Ascending aorta (tissue), 2 donors: Measurements from ENCODE around the gene NRXN3. TPM values are rescaled to one million over a fixed set of nuclear protein-coding genes. Genes with fewer than 3 reads are reported as not detected.

Experiments used
- DNase-seq, 2 donors: peaks; one replicate each; pipeline ENCODE4 v3.0.0-alpha.2; 2019; ENCODE audit warnings: low spot score in 2 of 2
- H3K27ac ChIP-seq, 2 donors: fragments of 200-600 bp; sonication (generic); one replicate each; pipeline ENCODE4 v1.5.1; 2016 to 2017; ENCODE audit warnings: mild to moderate bottlenecking in 1 of 2
- H3K27me3 ChIP-seq: fragments of 200-600 bp; sonication (generic); one replicate; pipeline ENCODE4 v1.5.1; 2017
- H3K36me3 ChIP-seq, 2 donors: fragments of 200-600 bp; sonication (generic); one replicate each; pipeline ENCODE4 v1.5.1; 2016
- H3K4me1 ChIP-seq, 2 donors: fragments of 200-600 bp; sonication (generic); one replicate each; pipeline ENCODE4 v1.5.1; 2016 to 2017; ENCODE audit warnings: mild to moderate bottlenecking in 1 of 2
- H3K4me3 ChIP-seq, 2 donors: fragments of 200-600 bp; sonication (generic); one replicate each; pipeline ENCODE4 v1.5.1; 2016 to 2017; ENCODE audit warnings: mild to moderate bottlenecking in 1 of 2
- H3K9me3 ChIP-seq, 2 donors: fragments of 200-600 bp; sonication (generic); one replicate each; pipeline ENCODE4 v1.5.1; 2016
- CTCF ChIP-seq, 3 experiments: fragments of 200-600 bp in 2 of 3; fragments of 450-650 bp in 1 of 3; sonication (generic) in 2 of 3; IDR thresholded peaks; one replicate each; pipeline ENCODE4 v1.5.1; 2016 to 2019; ENCODE audit warnings: antibody characterized with exemption in 3 of 3, mild to moderate bottlenecking in 1 of 3, moderate library complexity in 1 of 3
- intact Hi-C: fragments of 100-400 bp; cut with DNase I; formaldehyde crosslinking; loops from one replicate; pipeline ENCODE4 v1.15.1; 2023
- total RNA-seq: library from RNA; depleted of rRNA; stranded (reverse); fragments of >200 nt; gene quantifications from one replicate; pipeline ENCODE4 v1.1.0, GENCODE V29; 2016

Gene NRXN3
- total RNA-seq, 1 donor from 2014 or later = 21.0 TPM

GRCh38 chr14:78143489-78144145 is 26.6 kb upstream of the NRXN3 start:
- intact Hi-C loops = no loop called here
- TF ChIP-seq CTCF (IDR thresholded peaks at IDR 0.05) = no peak
- no peaks in the 10 kb centered on the region for H3K36me3 ChIP-seq
- DNase-seq = no peak
- no peak overlapping the region for H3K4me3 ChIP-seq
- H3K9me3 ChIP-seq = no peaks in the 10 kb centered on the region
- no peaks in the 10 kb centered on the region for H3K27me3 ChIP-seq
- no peak overlapping the region for H3K27ac ChIP-seq
- H3K4me1 ChIP-seq = no peaks in the 10 kb centered on the region

- Histone ChIP-seq H3K9me3 (no peaks in the 10 kb centered on the region), H3K36me3 (no peaks in the 10 kb centered on the region), H3K4me1 (no peaks in the 10 kb centered on the region), H3K4me3 (no peak overlapping the region), H3K27ac (no peak overlapping the region), H3K27me3 (no peaks in the 10 kb centered on the region)
- intact Hi-C loops = no loop called here
- no peak for DNase-seq
- no peak for TF ChIP-seq CTCF (IDR thresholded peaks at IDR 0.05)
Observed at GRCh38 chr14:78152201-78153063, 17.7 kb upstream of the NRXN3 start.

- Histone ChIP-seq H3K4me3 (no peak overlapping the region), H3K27me3 (no peaks in the 10 kb centered on the region), H3K4me1 (no peaks in the 10 kb centered on the region), H3K9me3 (no peaks in the 10 kb centered on the region), H3K36me3 (no peaks in the 10 kb centered on the region), H3K27ac (no peak overlapping the region)
- intact Hi-C loops = no loop called here
- no peak for DNase-seq
- no peak for TF ChIP-seq CTCF (IDR thresholded peaks at IDR 0.05)
Observed at GRCh38 chr14:78153064-78153341, 17.2 kb upstream of the NRXN3 start.

GRCh38 chr14:78154827-78155226 is 15.3 kb upstream of the NRXN3 start:
- H3K4me3 ChIP-seq = no peak overlapping the region
- H3K4me1 ChIP-seq = no peaks in the 10 kb centered on the region
- no peaks in the 10 kb centered on the region for H3K9me3 ChIP-seq
- intact Hi-C loops = no loop called here
- TF ChIP-seq CTCF (IDR thresholded peaks at IDR 0.05) = no peak
- no peak overlapping the region for H3K27ac ChIP-seq
- no peaks in the 10 kb centered on the region for H3K36me3 ChIP-seq
- DNase-seq = no peak
- no peaks in the 10 kb centered on the region for H3K27me3 ChIP-seq

- Histone ChIP-seq H3K36me3 (no peaks in the 10 kb centered on the region), H3K27ac (no peak overlapping the region), H3K4me1 (no peaks in the 10 kb centered on the region), H3K9me3 (no peaks in the 10 kb centered on the region), H3K27me3 (no peaks in the 10 kb centered on the region), H3K4me3 (no peak overlapping the region)
- no peak for TF ChIP-seq CTCF (IDR thresholded peaks at IDR 0.05)
- intact Hi-C loops = no loop called here
- no peak for DNase-seq
Observed at GRCh38 chr14:78156196-78156595, 14.0 kb upstream of the NRXN3 start.
